Measurements from ENCODE around the gene IGHMBP2.

IGHMBP2 gene

GRCh38 chr11:68980776-68981065 lies 77.0 kb downstream of the IGHMBP2 start, which contains the start of gene MRGPRD:
TSS of gene MRGPRD (minus strand) at chr11:68980986. CDS start at chr11:68980986, 0 bp downstream.
- no peak for DNase-seq (ENCODE audit: low read depth, low spot score)

DNA sequence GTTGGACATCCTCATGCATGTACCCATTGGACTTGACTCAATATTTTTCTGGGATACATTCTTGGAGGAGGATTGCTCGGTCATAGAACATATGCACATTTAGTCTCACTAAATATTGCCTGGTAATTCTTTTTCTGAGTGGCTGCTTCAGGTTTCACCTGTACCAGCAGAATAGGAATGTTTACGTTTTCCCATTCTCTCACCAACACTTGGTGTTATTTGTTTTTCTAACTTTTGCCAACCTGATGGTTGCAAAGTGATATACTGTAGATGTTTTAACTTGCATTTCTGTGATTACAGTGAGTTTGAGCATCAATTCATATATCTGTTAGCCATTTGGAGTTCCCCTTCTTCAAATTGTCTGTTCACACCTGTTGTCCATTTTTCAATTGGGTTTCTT lies 78.4 kb downstream of the IGHMBP2 start:
- DNase-seq (ENCODE audit: low read depth, low spot score), result no peak

GRCh38 chr11:68983801-68984200 lies 80.1 kb downstream of the IGHMBP2 start:
- no peak for DNase-seq (ENCODE audit: low read depth, low spot score)

- no peak for DNase-seq (ENCODE audit: low read depth, low spot score)
Measured at GRCh38 chr11:68987211-68987610, 83.5 kb downstream of the IGHMBP2 start.

DNA sequence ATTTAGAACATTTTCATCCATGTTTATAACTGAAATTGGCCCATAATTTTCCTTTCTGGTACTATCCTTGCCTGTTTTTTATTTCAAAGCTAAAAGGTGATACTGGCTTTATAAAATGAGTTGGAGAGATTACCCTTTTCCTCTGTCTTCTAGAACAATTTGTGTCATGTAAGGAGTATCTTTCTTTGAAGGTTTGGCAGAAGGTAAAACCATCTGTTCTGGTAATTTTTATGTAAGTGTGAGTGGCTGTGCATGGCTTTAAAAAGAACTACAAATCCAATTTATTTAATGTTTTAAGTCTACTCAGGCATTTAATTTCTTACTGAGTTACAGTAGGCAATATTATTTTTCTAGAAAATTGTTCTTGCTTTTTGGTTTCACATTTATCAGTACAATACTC lies 84.8 kb downstream of the IGHMBP2 start:
- no peak for DNase-seq (ENCODE audit: low read depth, low spot score)
